SK-N-SH (cell line): ENCODE data around the gene GUK1.

ENCODE experiments used
- CTCF ChIP-seq: fragments of 200-600 bp; sonication (generic); IDR thresholded peaks from 2 replicates; pipeline ENCODE4 v1.6.1; 2017; ENCODE audit warnings: antibody characterized with exemption, mild to moderate bottlenecking, moderate library complexity
- FOSL2 ChIP-seq: IDR thresholded peaks from 2 replicates; pipeline ENCODE4 v1.4.0; 2012; ENCODE audit warnings: low read depth, mild to moderate bottlenecking, moderate library complexity, borderline replicate concordance

GRCh38 chr1:228092342-228093049 is 47.6 kb upstream of the GUK1 start:
- TF ChIP-seq CTCF, result no peak
- TF ChIP-seq FOSL2, result no peak
